ENCODE measurements around the gene VPS45. TPM values are rescaled to one million over a fixed set of nuclear protein-coding genes. Genes with fewer than 3 reads are reported as not detected.
A peak's percentile ranks its signal among the peaks of the same experiment; 100 is the strongest.
"Not testable (repeated sequence)": the region's sequence is repeated elsewhere in the genome, so short reads cannot be mapped to it uniquely, and the experiment has no call there.

Gene VPS45, protein sequence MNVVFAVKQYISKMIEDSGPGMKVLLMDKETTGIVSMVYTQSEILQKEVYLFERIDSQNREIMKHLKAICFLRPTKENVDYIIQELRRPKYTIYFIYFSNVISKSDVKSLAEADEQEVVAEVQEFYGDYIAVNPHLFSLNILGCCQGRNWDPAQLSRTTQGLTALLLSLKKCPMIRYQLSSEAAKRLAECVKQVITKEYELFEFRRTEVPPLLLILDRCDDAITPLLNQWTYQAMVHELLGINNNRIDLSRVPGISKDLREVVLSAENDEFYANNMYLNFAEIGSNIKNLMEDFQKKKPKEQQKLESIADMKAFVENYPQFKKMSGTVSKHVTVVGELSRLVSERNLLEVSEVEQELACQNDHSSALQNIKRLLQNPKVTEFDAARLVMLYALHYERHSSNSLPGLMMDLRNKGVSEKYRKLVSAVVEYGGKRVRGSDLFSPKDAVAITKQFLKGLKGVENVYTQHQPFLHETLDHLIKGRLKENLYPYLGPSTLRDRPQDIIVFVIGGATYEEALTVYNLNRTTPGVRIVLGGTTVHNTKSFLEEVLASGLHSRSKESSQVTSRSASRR
- total RNA-seq = 51.6 TPM

DNA sequence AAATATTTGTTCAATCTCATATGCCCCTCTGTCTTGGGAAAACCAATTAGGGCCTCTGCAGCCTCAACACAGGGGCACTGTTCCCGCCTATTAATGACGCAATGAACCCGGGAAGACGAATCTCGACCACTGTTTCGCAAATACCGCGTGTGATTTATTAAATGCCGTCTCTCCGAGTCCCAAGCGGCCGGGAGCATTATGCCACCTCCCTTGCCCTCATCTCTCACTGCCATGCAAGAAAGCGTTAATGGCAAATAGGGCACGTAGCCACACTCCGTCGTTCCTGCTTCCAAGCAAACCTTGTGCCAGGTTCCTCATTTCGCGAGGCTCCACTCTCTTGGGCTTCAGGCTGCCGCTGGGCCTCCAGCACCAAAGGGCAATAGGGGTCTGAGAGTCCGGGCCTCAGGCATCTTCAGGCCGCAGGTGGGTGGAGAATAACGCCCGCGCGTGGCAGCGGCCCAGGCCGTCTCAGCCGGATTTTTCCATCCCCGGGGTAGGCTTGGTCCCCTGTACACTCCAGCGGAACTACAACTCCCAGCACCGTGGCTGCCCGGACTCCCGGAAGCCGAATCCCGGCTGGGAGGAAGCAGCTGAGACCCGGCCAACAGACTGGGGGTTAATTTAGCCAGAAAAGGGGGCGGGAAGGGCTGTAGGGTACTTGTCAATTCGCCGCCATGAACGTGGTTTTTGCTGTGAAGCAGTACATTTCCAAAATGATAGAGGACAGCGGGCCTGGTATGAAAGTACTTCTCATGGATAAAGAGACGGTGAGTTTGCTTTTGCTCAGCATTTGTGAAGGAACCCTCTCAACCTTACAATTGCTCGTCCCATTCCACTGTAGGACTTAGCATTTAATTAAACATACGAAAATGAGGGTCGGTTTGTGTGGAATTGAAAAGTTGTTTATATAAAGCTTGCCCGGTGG lies at the start of gene VPS45:
TSS of gene VPS45 (plus strand) at position 593 of the 925 bp plus-strand sequence. CDS start at position 675, 82 bp downstream.
- DNase-seq = peak; percentile 97

DNA sequence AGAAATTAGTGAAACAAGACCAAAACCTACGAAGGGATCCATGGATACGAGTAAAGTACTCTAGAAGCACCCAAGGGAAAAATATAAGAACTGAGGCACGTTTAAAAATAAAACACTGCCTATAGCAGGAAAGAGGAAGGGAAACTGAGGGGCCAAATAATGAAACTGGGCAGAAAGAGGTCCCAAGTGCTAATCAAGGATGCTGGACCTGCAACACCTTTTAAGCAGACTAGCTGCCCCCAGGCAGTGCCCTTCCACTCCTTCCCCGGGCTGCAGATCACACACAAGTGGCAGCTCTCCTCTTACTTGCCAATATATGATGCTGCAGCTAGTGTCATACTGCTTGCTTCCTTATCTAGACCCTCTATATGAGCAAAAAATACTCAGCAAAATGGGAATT lies 49.4 kb upstream of the VPS45 start:
- DNase-seq = no peak

DNA sequence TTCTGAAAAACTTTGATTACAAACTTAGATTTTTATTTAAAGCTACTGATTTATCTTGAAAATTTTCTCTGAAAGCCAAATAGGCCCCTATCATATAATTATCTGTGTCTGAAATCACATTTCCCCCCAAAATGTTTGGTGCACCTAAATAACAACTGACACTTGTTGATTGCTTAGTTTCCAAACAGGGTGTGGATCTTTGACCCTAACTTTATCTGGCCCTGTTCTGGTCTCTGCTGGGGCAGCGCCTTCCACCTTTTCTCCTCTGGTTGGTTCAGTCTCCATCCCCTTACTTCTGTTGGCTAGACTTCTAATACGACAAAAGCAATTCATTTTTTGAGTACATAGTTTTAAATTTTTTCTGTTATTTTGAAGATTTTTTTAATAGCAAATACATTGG lies 46.9 kb upstream of the VPS45 start:
- DNase-seq = no peak

DNA sequence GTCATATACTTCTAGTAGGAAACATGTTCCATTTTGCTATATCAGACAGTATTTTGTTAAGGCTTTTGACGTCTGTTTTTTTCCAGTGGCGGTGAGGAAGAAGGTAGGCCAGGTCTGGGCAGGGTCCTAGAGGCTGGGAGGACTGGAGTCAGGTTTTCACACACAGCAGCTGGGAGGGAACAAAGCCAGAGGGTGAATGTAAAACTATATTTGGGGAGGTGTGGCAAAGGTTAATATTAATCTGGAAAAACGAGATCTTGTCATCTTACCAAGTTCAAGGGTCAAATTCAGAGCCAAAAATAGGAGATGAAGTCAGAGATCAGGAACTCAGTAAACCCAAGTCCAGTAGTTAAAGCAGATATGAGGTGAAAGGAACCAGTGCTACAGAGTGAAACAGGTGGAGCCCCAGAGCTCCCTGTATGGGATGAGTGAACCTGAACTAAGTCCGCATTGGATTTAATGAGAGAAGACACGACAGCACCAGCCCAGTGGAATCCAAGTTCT lies 46.3 kb upstream of the VPS45 start:
- DNase-seq = no peak

DNA sequence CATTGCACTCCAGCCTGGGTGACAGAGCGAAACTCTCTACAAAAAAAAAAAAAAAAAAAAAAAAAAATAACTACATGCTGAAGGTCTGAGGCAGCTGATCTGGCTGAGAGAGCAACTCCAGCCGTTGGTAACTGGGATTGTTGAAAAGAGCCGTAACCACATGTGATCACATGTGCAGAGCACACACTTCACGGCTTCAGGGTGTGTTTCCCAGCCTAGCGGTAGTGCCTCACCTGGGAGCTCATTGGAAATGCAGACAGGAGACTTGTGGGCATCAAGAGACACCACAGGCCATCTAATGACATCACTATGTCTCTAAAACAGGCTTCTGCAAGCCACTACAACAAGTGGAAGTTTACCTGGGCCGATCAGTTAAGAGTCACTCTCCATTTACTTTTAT lies 45.2 kb upstream of the VPS45 start:
- DNase-seq = no peak

DNA sequence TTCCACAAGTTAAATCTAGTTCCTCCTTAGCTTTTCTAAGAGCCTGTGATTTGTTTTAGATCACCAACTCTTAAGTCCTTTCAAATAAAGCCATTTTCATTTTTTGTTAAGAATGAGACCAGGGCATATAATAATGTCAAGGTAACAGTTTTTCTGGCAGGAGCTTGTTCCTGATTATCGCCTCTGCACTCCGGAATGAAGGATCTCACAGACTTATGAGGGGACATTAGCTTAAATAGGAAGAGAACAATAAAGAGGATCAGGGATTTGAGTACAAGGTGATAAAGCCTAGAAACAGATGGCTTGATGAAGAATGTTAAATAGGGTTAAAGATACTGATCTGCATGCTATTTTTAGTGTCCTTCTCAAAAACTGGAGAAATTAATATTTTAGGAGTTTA lies 43.4 kb upstream of the VPS45 start:
- no peak for DNase-seq

DNA sequence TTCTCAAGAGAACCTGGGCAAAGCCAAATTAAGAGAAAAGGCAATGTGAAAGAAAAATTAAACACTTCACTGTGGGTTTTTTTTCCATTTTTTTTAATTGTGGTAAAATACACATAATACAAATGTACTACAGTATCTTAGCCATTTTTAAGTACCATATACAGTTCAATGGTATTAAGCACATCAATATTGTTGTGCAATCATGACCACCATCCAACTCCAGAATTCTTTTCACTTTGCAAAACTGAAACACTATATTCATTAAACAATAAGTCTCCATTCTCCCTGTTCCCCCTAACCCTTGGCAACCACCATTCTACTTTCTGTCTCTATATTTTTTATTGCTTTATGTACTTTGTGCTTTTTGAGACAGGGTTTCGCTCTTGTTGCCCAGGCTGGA lies 39.3 kb upstream of the VPS45 start:
- no peak for DNase-seq

DNA sequence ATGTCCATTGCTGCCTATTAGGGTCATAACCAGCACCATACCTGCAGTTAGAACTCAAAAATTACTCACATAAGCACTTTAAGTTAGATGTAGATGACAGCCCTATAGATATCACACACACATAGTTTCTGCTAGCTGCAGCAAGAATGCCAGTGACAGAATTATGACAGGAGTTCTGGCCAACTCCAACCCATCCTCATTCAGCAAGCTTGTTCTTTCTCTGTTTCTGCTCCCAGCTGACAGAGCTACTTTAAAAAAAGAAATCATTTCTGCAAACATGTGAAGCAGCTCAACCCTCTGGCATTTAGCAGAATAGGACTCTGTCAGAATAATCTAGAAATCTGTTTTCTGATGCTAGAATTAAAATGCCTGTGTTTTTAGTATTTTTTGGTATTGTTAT lies 33.2 kb upstream of the VPS45 start:
- no peak for DNase-seq

DNA sequence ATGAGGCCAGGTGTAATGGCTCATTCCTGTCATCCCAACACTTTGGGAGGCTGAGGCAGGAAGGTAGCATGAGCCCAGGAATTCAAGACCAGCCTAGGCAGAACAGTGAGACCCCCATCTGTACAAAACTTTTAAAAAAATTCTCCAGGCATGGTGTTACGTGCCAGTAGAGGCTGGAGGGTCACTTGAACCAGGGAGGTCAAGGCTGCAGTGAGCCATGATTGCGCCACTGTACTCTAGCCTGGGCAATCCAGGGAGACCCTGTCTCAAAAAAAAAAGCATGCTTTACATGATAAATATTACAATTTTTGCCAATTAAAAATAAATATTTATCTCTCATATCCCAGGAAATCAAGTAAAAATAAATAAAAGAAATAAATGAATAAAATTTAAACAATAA lies 17.6 kb upstream of the VPS45 start:
- DNase-seq = no peak

DNA sequence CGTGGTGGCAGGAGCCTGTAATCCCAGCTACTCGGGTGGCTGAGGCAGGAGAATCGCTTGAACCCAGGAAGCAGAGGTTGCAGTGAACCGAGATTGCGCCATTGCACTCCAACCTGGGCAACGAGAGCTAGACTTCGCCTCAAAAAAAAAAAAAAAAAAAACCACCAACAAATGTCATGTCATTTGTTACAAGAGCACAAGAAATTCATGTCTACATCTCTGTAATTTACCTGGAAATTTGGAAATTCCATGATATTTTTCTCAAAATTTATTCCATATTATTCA lies 16.5 kb upstream of the VPS45 start:
- DNase-seq = no peak

DNA sequence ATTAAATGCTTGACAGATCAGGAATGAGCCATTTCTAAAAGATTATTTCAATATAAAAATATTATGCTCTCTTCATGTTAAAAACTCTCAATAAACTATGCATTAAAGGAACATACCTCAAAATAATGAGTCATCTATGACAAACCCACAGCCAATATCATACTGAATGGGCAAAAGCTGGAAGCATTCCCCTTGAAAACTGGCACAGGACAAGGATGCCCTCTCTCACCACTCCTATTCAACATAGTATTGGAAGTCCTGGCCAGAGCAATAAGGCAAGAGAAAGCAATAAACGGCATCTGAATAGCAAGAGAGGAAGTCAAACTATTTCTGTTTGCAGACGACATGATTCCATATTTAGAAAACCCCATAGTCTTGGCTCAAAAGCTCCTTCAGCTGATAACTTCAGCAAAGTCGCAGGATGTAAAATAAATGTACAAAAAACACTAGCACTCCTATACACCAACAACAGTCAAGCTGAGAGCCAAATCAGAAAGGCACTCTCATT lies 15.6 kb upstream of the VPS45 start:
- DNase-seq = not testable (repeated sequence)

DNA sequence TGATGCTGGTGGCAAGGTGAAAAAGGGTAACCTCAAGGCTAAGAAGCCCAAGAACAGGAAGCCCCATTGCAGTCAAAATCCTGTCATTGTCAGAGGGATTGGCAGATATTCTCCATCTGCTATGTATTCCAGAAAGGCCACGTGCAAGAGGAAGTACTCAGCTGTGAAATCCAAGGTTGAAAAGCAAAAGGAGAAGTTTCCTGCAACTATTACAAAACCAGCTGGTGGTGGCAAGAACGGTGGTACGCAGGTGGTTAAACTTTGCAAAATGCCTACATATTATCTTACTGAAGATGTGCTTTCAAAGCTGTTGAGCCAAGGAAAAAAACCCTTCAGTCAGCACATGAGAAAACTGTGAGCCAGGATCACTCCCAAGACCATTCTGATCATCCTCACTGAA lies 13.7 kb upstream of the VPS45 start:
- DNase-seq = no peak

DNA sequence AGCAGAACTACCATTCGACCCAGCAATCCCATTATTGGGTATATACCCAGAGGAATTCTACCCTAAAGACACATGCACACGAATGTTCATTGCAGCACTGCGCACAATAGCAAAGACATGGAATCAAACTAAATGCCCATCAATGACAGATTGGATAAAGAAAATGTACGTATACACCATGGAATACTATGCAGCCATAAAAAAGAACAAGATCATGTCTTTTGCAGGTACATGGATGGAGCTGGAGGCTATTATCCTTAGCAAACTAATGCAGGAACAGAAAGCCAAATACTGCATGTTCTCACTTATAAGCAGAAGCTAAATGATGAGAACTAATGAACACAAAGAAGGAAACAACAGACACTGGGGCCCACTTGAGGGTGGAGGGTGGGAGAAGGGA lies 12.1 kb upstream of the VPS45 start:
- not testable (repeated sequence) for DNase-seq

DNA sequence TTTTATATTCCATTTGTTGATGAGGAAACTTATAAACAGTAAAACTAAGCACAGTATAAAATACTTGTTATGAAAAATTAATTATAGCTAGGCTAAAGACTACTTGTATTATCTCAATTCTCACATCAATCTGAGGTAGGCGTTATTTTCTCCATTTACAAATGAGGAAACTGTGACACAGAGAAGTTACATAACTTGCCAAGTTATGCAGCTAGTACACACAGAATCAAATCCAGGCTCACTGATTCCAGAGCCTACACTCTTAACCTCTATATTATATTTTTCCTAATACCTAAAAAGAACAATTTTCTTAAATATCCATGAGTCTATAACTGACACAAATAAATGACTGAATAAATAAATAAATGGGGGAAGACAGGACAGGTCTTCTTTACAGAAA lies 11.2 kb upstream of the VPS45 start:
- no peak for DNase-seq

DNA sequence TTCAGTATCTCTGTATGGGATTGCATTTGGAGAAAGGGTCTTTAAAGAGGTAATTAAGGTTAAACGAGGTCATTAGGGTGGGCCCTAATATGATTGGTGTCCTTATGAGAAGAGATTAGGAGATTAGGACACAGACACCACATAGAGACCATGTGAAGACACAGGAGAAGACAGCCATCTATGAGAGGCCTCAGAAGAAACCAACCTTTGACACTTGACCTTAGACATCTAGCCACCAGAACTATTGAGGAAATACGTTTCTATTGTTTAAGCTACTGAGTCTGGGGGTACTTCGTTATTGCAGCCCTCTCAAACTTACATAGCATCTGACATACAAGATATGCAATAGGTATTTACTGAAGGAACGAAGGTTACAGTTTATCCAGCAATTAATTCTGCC lies 7.3 kb upstream of the VPS45 start:
- DNase-seq = no peak

DNA sequence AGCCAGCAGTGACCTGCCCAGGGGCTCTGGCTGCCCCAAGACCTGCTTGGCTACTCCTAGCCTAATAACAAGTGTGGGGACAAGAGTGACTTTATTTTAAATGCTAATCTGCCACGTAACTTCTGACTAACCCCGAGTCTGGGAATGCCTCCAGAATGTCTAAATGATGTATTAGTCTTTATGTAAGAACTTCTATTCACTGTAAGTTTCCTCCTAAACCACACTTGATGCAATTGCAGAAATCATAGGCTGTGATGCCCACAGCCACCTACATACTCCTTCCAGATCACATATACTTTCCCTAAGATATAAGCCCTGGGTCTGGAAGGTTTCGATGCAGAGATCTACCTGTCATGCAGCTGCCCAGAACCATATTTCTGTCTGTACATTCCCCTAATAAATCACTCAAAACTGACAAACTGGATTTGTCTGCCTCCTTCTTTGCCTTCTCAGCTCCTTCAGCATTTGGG lies 5.9 kb upstream of the VPS45 start:
- peak; percentile 50 for DNase-seq

DNA sequence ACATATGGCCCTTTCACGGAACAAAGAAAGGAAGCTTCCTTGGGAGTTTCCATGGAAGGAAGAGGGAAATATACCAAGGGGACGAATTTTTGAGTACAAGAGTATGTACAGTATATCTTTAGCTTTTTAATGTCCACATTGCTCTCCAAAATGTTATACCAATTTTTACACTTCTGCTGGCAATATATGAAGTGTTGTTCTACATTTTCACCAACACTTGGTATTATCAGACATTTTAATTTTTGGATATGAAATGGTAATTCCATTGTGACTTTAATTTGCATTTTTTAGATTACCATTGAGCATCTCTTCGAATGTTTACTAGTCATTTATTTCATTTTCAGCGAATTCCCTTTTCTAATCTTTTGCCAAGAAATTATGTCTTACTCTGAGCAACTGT lies 5.5 kb upstream of the VPS45 start:
- no peak for DNase-seq

DNA sequence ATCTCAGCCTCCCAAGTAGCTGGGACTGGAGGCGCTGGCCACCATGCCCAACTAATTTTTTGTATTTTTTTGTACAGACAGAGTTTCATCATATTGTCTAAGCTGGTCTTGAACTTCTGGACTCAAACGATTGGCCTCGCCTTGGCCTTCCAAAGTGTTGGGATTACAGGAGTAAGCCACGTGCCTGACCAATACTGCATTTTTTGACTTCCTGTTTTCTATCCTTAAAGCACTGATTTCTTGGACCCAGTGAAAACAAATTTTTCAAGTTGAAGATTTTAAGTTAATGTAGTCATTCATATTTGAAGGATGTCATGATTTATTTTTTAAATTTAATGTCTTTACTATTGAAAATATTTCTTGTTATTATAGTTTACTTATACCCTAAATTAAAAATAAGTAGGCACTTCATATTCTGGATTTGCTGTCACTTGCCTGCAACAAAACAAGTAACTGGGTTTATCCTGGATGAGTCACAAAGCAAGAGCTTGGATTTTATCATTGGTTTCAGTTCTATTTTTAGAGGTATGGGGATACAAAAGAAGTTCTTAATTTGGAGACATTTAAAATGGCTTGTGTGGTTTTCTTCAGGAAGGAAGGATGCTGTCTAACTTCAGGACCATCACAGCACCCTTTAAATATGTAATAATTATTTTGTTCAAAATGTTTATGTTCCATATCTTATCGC lies 2.2 kb upstream of the VPS45 start:
- no peak for DNase-seq

DNA sequence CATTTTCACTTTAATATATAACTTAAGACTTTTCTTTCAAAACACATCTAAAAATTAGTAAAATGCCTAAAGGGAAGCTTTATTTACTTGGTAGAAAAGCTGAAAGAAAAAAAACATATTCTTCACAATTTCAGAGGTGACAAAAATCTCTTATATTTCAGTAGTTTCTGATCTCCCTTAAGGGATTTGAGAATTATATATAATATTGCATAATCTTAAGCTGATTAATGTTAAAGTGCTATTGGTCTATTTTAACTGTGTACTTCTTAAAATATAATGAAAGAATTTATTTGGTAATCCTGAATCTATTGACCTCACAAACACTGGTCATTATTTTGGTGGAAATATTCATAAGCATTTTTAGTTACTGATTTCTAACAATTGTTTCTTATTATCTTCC lies 1.2 kb upstream of the VPS45 start:
- no peak for DNase-seq

DNA sequence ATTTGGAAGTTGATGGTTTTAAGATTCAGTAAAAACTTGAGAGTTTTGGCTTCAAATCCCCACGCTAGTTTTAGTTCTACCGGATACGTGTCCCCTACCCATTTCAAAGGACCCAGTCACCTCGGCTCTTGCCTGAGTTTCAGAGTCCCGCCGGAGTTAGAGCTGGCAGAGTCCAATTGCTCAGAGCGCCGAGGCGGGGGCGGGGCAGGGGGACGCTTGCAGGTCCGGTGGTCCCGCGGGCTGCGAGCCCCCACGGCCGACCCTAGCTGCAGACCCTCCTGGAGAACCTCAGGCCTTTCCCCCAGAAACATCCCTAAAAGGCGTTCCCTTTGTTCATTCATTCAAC lies 765 bp upstream of the VPS45 start:
- DNase-seq = no peak

DNA sequence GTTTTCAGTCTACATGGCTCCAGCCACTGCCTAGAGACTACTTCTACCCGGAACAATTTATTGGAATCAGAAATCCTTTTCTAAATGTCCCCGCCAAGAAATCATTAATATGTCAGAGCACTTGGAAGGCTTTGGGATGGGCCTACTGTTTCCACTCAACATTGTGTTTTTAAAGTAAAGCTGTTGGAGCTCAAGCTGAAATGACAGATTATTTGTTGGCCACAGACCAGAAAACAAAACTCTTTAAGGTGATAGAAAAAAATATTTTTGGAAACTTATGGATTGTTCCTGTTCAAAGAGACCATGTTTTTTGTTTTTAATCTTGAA lies 496 bp downstream of the VPS45 start:
- DNase-seq = no peak

DNA sequence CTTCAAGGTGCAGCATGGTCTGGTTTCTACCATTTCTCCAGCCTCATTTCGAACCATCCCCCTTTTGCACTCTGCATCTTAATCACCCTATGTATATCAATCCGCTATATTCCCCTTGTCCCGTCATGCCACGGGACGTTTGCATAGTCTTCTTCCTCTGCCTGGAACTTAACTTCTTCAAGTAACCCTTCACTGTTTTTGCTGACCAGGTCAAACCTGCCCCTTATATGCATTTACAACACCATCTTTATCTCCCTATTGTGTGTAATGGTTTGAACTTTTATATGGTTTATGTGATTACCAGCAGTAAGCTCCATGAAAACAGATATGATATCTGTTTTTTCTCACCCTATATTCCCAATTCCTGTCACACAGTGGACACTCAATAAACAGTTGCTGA lies 2.3 kb downstream of the VPS45 start:
- DNase-seq = no peak

DNA sequence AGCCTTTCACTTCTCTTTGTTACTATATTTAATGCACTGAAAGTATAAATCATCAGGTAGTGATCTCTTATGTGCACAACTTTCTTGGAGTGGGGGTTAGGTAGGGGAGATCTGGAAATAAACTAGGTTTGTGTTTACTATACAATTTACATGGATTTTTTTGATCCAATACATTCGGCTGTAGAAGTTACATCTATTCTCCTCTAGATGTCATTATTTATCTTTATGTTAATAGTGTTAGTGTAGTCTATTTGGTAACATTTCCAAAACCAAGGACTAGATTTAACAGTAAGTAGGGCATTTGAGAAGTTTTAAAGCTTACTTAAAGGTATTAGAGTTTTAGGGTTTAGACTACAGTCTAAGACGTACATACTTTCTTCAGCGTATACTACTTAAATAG lies 5.4 kb downstream of the VPS45 start:
- DNase-seq = no peak

All from tongue (tissue), 2 donors.